WI38 (cell line): ENCODE data around the gene TWF1.

Source experiments
- H3K4me3 ChIP-seq: 2 replicates; pipeline ENCODE4 v1.5.1; 2011; ENCODE audit warnings: low read depth, mild to moderate bottlenecking, control low read depth, low read length
- CTCF ChIP-seq: IDR thresholded peaks from 2 replicates; pipeline ENCODE4 v1.5.1; 2012; ENCODE audit warnings: low read depth, mild to moderate bottlenecking, control low read depth, low read length

The TWF1 gene

GRCh38 chr12:43840338-43840737 lies 34.2 kb upstream of the TWF1 start:
- H3K4me3 ChIP-seq, result no peak overlapping the region
- TF ChIP-seq CTCF, result no peak

- no peak for TF ChIP-seq CTCF
- H3K4me3 ChIP-seq, result peak overlapping the region; percentile 72
Measured at GRCh38 chr12:43836475-43836989, 30.4 kb upstream of the TWF1 start.

- TF ChIP-seq CTCF, result no peak
- H3K4me3 ChIP-seq, result peak within 1 kb of the TSS; percentile 72
Measured at GRCh38 chr12:43835656-43836474, 29.7 kb upstream of the TWF1 start, which contains the start of gene TMEM117. Gene TMEM117 (plus strand): TSS chr12:43836081.

GRCh38 chr12:43835264-43835655 lies 29.1 kb upstream of the TWF1 start:
- no peak for TF ChIP-seq CTCF
- H3K4me3 ChIP-seq, result peak overlapping the region; percentile 72

- TF ChIP-seq CTCF, result no peak
- H3K4me3 ChIP-seq, result no peak overlapping the region
Measured at GRCh38 chr12:43832463-43833168, 26.5 kb upstream of the TWF1 start.

- H3K4me3 ChIP-seq, result no peak overlapping the region
- TF ChIP-seq CTCF, result no peak
Measured at GRCh38 chr12:43827093-43827492, 21.0 kb upstream of the TWF1 start.

GRCh38 chr12:43826681-43827080 lies 20.6 kb upstream of the TWF1 start:
- no peak for TF ChIP-seq CTCF
- H3K4me3 ChIP-seq, result no peak overlapping the region
